GM18498 (cell line): Measurements from ENCODE around the gene CXXC5.

Source experiments
- ATAC-seq: cut with Tn5 transposase; IDR thresholded peaks from one replicate; pipeline ENCODE4 v1.9.1; 2021; ENCODE audit warnings: mild to moderate bottlenecking, moderate library complexity; ENCODE audit not compliant: unreplicated experiment

CXXC5 gene

GRCh38 chr5:139664086-139664693 lies 16.0 kb downstream of the CXXC5 start:
- ATAC-seq = peak; percentile 40

- ATAC-seq = no peak
Measured at GRCh38 chr5:139664727-139665351, 16.7 kb downstream of the CXXC5 start.

- ATAC-seq = no peak
Measured at GRCh38 chr5:139665626-139666025, 17.5 kb downstream of the CXXC5 start.

- ATAC-seq = no peak
Measured at GRCh38 chr5:139666551-139666950, 18.4 kb downstream of the CXXC5 start.

GRCh38 chr5:139667001-139667729 lies 19.0 kb downstream of the CXXC5 start:
- no peak for ATAC-seq

- ATAC-seq = no peak
Measured at GRCh38 chr5:139667730-139668063, 19.5 kb downstream of the CXXC5 start.

- ATAC-seq = no peak
Measured at GRCh38 chr5:139668064-139668880, 20.1 kb downstream of the CXXC5 start.

GRCh38 chr5:139668924-139669661 lies 20.9 kb downstream of the CXXC5 start:
- ATAC-seq = no peak

GRCh38 chr5:139669662-139670368 lies 21.7 kb downstream of the CXXC5 start:
- peak; percentile 36 for ATAC-seq

- peak; percentile 57 for ATAC-seq
Measured at GRCh38 chr5:139670369-139671095, 22.4 kb downstream of the CXXC5 start.

- no peak for ATAC-seq
Measured at GRCh38 chr5:139671096-139671841, 23.1 kb downstream of the CXXC5 start.

- ATAC-seq = no peak
Measured at GRCh38 chr5:139675213-139675612, 27.1 kb downstream of the CXXC5 start.

- no peak for ATAC-seq
Measured at GRCh38 chr5:139675825-139676224, 27.7 kb downstream of the CXXC5 start.

- no peak for ATAC-seq
Measured at GRCh38 chr5:139676406-139676805, 28.3 kb downstream of the CXXC5 start.

GRCh38 chr5:139676951-139677735 lies 29.0 kb downstream of the CXXC5 start:
- no peak for ATAC-seq

- no peak for ATAC-seq
Measured at GRCh38 chr5:139677736-139678613, 29.8 kb downstream of the CXXC5 start.
